DOHH2 (cell line): ENCODE measurements around the gene TRPM1.

Source experiments
- CTCF ChIP-seq: fragments of 200-600 bp; sonication (generic); IDR thresholded peaks from one replicate; pipeline ENCODE4 v1.5.1; 2014; ENCODE audit warnings: antibody characterized with exemption, mild to moderate bottlenecking, low read depth, low read length; ENCODE audit not compliant: poor library complexity, severe bottlenecking
- EZH2phosphoT487 ChIP-seq: fragments of 200-600 bp; sonication (generic); IDR thresholded peaks from 2 replicates; pipeline ENCODE4 v1.6.1; 2017; ENCODE audit warnings: borderline replicate concordance, mild to moderate bottlenecking, antibody characterized with exemption, low read length, moderate library complexity, mixed read lengths

GRCh38 chr15:30990446-30991254 is 110.9 kb downstream of the TRPM1 start:
- TF ChIP-seq CTCF = no peak
- no peak for TF ChIP-seq EZH2phosphoT487
